ENCODE measurements around the gene PAF1.
"Not testable (repeated sequence)": the region's sequence is repeated elsewhere in the genome, so short reads cannot be mapped to it uniquely, and the experiment has no call there.

PAF1 gene

DNA sequence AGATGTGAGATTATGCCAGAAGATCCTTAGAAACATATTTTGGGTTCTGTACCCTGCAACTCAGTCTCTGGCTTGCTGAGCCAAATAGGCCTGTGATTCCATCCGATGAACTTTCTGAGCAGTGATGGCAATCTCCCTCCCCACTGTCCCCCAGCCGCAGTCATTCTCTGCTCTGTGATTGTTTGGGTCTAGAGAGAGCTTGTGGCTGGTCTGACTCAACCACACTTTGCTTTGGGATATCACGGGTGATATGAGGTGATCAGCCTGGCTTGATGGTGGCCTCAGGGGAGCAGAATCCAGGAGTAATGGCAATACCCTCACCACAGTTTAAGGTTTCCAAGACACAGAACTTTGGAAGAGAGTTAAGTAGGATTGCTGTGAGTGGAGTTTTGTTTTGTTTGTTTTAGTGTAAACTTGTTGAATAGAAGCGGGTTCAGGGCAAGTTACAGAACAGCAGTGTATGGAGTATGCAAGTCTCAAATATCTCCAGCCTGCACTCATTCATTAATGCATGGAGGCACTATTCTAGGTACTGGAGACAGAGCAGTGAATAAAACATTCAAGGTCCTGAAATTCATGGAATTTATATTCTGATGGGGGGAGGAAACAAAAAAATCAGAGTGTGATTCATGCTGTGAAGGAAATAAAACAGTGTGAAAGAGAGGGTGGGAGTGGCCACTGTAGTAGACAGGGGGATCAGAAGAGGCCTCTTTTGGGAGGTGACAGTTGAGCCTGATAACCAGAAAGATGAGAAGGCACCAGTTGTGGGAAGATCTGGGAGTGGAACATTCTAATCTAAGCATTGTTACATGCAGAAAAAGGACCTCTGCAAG is 43.4 kb downstream of the PAF1 start:
- H3K27ac ChIP-seq: no peak overlapping the region
- TF ChIP-seq, protein P1, sequence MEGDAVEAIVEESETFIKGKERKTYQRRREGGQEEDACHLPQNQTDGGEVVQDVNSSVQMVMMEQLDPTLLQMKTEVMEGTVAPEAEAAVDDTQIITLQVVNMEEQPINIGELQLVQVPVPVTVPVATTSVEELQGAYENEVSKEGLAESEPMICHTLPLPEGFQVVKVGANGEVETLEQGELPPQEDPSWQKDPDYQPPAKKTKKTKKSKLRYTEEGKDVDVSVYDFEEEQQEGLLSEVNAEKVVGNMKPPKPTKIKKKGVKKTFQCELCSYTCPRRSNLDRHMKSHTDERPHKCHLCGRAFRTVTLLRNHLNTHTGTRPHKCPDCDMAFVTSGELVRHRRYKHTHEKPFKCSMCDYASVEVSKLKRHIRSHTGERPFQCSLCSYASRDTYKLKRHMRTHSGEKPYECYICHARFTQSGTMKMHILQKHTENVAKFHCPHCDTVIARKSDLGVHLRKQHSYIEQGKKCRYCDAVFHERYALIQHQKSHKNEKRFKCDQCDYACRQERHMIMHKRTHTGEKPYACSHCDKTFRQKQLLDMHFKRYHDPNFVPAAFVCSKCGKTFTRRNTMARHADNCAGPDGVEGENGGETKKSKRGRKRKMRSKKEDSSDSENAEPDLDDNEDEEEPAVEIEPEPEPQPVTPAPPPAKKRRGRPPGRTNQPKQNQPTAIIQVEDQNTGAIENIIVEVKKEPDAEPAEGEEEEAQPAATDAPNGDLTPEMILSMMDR (IDR thresholded peaks at IDR 0.05): no peak
- no peak for TF ChIP-seq ZFX (IDR thresholded peaks at IDR 0.05; ENCODE audit: borderline replicate concordance)

DNA sequence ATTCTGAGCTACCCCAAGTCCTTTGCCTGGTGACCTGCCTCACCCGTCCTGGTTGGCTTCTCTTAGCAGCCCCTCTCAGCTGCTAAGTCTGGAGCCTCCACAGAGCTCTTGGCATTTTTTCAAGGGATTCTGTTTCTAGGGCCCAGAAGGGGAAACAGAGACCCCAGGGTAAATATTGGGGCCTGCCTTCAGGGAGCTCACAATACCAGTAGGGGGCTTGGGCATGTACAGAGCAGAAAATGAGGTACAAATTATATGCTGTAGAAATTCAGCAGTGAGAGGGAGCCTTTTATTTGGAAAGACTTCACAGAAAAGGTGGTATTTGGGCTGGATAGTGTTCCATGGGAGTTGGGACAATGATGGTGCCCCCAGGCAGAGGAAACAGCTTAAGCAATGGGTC is 45.0 kb downstream of the PAF1 start:
- no peak for TF ChIP-seq ZFX (IDR thresholded peaks at IDR 0.05; ENCODE audit: borderline replicate concordance)
- TF ChIP-seq, protein P1 (IDR thresholded peaks at IDR 0.05): no peak
- no peak overlapping the region for H3K27ac ChIP-seq

DNA sequence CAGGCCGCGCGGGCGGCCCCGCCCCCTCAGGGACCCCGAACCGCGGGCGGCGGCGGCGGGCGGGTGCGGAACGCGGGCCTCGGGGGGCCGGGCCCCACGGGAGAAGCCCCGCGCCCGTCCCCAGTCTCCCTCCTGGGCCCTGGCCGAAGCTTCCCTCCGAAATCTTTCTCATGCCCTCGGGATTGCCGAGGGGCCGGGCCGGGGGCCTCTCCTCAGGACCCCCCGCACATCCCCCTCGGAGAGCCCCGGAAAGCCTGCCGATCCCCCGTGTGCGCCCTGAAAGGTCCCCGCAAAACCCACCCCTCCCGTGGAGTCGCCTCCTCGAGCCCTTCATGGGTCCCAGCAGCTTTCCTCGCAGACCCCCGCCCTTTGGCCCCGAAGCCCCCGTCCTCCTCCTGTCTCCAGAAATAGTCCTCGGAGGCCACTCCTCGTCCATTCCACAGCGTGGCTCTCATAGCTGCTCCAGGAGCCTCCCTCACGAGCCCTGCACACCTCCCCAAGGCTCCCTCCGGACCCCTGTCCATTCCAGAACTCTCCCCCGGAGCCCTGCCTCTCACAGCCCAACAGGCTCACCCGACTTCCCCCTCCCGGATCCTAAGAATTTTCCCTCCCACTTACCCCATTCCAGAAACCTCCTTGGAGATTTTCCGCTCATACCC is 48.1 kb downstream of the PAF1 start:
- peak overlapping the region; percentile 67 for H3K27ac ChIP-seq
- TF ChIP-seq, protein P1 (IDR thresholded peaks at IDR 0.05): no peak
- TF ChIP-seq ZFX (IDR thresholded peaks at IDR 0.05; ENCODE audit: borderline replicate concordance): no peak

DNA sequence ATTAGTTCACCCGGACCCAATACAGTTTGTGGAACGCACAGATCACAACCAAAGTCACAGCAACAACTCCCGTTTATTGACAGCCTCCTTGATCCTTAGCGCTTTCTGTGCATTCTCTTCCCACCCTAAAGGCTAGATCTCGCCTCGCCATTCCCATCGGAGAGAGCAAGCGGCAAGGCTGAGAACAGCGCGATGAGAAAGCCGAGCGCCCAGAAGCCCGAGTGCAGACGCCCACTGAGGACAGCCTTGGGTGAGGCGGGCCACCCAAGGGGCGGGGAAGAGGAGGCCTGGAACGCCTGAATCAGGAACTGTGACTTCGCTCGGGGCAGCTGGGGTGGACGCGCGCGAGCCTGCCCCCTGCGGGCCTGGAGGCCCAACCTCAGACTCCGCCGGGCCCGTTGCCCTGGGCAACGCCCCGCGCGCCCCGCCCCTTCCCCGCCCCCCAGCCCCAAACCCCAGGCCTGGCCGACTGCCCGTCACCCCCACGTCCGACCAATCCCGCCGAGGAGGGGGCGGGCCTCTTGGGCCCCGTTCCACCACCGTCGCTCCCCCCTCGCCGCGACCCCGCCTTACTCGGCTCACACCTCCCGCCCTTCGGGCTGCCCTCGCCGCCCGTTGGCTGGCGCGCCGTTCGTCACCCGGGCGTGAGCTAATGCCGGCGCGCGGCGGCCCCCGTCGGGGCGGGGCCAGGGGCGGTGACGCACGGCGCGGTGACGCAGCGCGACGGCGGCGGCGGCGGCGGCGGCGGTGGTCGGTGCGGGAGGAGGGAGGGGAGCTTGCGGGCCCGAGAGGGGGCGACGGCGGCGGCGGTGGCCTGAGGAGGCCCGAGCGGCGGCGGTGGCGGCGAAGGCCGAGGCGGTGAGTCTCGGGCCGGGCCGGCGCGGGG is 48.9 kb downstream of the PAF1 start, which contains the start of gene SAMD4B:
TSS of gene SAMD4B (plus strand) at position 703 of the 886 bp plus-strand sequence. CDS start 14,473 bp downstream, outside the sequence.
- TF ChIP-seq, protein P1 (IDR thresholded peaks at IDR 0.05): peak; percentile 88
- TF ChIP-seq ZFX (IDR thresholded peaks at IDR 0.05; ENCODE audit: borderline replicate concordance): no peak
- peak within 1 kb of the TSS; percentile 67 for H3K27ac ChIP-seq

DNA sequence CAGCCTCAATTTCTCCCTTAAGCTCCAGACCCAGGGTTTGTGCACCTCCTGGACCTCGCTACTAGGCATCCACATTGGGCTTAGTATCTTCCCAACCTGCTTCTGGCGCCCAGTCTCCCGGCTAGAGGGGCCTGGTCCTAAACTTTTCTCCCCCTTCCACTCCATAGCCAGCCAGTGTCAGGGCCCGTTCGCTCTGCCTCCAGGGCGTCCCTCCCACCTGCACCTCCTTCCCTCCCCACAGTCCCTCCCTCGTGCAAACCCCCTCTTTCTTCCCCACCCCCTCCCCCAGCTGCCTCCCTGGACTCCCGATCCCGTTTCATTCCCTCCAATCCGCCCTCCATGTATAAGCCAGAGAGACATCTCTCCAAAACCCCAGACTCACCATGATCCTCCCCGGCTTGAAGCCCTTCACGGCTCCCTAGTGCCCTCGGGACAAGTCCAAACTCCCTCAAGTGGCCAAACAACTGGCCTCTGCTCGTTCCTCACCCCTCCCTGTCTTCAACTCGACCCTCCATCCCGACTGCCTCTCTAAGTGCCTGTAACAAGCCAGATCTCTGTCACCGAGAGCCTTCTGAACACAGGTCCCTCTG is 49.7 kb downstream of the PAF1 start:
- TF ChIP-seq, protein P1 (IDR thresholded peaks at IDR 0.05): no peak
- TF ChIP-seq ZFX (IDR thresholded peaks at IDR 0.05; ENCODE audit: borderline replicate concordance): no peak
- peak overlapping the region; percentile 67 for H3K27ac ChIP-seq

DNA sequence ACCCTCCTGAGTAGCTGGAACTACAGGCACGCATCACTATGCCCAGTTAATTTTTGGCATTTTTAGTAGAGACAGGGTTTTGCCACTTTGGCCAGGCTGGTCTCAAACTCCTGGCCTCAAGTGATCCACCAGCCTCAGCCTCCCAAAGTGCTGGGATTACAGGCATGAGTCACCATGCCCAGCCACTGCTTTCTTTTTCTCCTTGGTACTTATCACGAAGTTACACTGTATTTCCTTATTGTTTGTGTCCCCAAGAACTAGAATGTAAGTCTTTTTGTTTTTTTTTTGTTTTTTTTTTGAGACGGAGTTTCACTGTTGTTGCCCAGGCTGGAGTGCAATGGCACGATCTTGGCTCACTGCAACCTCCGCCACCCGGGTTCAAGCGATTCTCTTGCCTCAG is 50.8 kb downstream of the PAF1 start:
- H3K27ac ChIP-seq: not testable (repeated sequence)

DNA sequence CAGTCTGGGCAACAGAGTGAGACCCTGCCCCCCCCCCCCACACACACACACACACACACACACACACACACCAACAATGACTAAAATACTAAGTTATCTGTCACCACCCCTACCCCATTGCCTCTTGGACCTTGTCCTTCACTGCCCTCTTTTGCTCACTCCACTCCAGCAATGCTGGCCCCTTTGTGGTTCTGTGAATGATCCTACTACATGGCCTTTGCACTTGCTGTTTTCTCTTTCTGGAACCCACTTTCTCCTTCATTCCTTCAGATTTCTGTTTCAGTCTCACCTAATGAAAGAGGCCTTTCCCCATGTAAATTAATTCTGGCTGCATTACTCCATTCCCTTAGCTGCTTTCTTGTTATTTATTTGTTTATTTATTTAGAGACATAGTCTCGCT is 51.2 kb downstream of the PAF1 start:
- no peak for TF ChIP-seq ZFX (IDR thresholded peaks at IDR 0.05; ENCODE audit: borderline replicate concordance)
- TF ChIP-seq, protein P1 (IDR thresholded peaks at IDR 0.05): no peak
- H3K27ac ChIP-seq: no peak overlapping the region

All from 22Rv1 (cell line).